Activated T-helper 1 cell treated with anti-CD3 and anti-CD28 coated beads, Interleukin-12 subunit alpha, Interleukin-12 subunit beta, Interleukin-2, Interleukin-4 antibody, amounts not matched to agents 30 ng/mL and 10 ng/mL and 1 ng/mL, durations not matched to agents 14 hours and 24 hours and 36 hours (primary cell): Measurements from ENCODE around the gene ASPN. TPM values are rescaled to one million over a fixed set of nuclear protein-coding genes. Genes with fewer than 3 reads are reported as not detected.
A peak's percentile ranks its signal among the peaks of the same experiment; 100 is the strongest.

ENCODE experiments used
- DNase-seq: peaks from one replicate; pipeline ENCODE4 v3.0.0; 2021; ENCODE audit warnings: low spot score
- H3K27ac Mint-ChIP-seq: one replicate; pipeline ENCODE4 v1.8.0; 2021; ENCODE audit warnings: mild to moderate bottlenecking, mixed read lengths
- H3K27me3 Mint-ChIP-seq: one replicate; pipeline ENCODE4 v1.8.0; 2022; ENCODE audit warnings: mild to moderate bottlenecking, moderate library complexity, mixed read lengths; ENCODE audit not compliant: insufficient read depth
- H3K36me3 Mint-ChIP-seq: one replicate; pipeline ENCODE4 v1.8.0; 2021; ENCODE audit warnings: low read depth, mixed read lengths
- H3K4me1 Mint-ChIP-seq: one replicate; pipeline ENCODE4 v1.8.0; 2021; ENCODE audit warnings: low read depth, mixed read lengths
- H3K4me3 Mint-ChIP-seq: one replicate; pipeline ENCODE4 v1.8.0; 2021; ENCODE audit warnings: mild to moderate bottlenecking, moderate library complexity, mixed read lengths
- H3K9me3 Mint-ChIP-seq: one replicate; pipeline ENCODE4 v1.8.0; 2021; ENCODE audit warnings: mixed read lengths
- intact Hi-C: fragments of 100-400 bp; cut with micrococcal nuclease; formaldehyde crosslinking; loops from one replicate; pipeline ENCODE4 v1.15.1; 2024
- total RNA-seq: library from RNA; stranded (reverse); gene quantifications from 2 replicates; pipeline ENCODE4 v1.2.3, GENCODE V29; 2022

ASPN gene
- total RNA-seq: not detected in 2 replicates

DNA sequence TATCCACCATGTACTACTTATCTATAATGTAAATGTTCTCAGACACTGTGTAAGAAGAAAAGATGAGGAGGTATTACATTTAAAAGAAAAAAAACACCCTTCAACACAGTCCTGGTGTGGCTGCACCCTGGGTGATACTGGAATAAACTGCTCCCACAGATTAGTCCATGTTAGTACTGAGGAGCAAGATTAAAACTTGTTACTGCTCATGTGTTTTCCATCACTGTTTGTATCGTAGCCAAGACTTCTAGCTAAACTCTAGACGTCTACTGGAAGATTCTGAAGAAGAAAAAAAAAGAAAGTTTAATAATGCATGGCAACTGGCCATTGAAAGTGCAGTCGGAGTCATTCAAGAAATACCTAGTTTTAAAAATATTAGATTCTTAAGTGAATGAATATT lies at the start of gene ASPN:
Gene ASPN (minus strand): TSS at position 178 of the 400 bp plus-strand sequence.
- Mint-ChIP-seq H3K4me1 (peaks cover 12% of the 10 kb centered on the region), H3K4me3 (no peak within 1 kb of the TSS), H3K27ac (peak within 1 kb of the TSS; percentile 72), H3K27me3 (no peaks in the 10 kb centered on the region), H3K36me3 (peaks cover 1% of the 10 kb centered on the region), H3K9me3 (no peaks in the 10 kb centered on the region)
- intact Hi-C loops: no loop called here
- no peak for DNase-seq

DNA sequence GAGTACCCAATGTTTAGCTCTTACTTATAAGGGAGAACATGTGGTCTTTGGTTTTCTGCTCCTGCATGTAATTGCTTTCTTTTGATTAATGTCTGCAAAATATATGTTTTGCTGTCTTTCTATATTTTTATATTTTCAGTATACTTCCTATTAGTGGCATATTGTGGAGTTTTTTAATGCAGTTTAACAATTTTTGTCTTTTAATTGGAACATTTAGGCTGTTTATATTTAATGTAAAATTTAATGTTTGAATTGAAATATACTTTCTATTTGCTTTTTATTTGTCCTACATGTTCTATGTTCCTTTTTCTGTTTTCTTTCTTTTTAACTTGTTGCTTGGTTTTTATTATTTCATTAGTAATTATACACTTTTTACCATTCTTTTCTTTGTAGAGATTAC lies 48.6 kb upstream of the ASPN start:
- Mint-ChIP-seq H3K9me3 (no peaks in the 10 kb centered on the region), H3K4me3 (no peak overlapping the region), H3K27ac (no peak overlapping the region), H3K27me3 (no peaks in the 10 kb centered on the region), H3K36me3 (no peaks in the 10 kb centered on the region), H3K4me1 (peaks cover 10% of the 10 kb centered on the region)
- DNase-seq: no peak
- intact Hi-C loops: no loop called here

DNA sequence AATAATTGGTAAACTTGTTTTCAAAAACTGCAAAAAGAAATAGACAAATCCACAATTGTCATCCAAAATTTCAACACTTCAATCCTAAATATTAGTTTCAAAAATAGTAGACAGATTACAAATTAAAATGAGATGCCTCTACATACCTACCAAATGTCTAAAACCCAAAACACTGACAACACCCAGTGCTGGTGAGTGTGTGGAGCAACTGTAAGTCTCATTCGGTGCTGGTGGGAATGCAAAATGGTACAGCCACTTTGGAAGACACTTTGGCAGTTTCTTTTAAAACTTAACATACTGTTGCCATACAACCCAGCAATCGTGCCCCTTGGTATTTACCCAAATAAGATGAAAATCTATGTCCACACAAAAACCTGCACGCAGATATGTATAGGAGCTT lies 46.8 kb upstream of the ASPN start:
- Mint-ChIP-seq H3K27me3 (no peaks in the 10 kb centered on the region), H3K4me3 (no peak overlapping the region)

DNA sequence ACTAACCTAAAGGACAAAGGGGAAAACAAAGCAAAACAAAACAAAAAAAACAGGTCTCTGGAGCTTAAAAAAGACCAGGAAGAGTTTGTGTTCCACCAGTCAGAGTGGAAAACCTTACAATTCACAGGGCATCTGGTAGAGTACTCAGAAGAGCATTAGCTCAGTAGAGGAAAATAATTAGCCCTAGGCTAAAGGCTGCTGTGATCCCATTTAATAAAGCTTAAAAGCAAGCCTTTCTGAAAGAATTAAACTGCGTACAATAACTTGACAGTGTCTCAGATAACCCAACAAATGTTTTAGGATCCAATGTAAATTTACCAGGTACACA lies 46.2 kb upstream of the ASPN start:
- intact Hi-C loops: no loop called here
- H3K27me3 Mint-ChIP-seq: no peaks in the 10 kb centered on the region
- no peaks in the 10 kb centered on the region for H3K36me3 Mint-ChIP-seq
- H3K4me1 Mint-ChIP-seq: no peaks in the 10 kb centered on the region
- DNase-seq: no peak
- H3K9me3 Mint-ChIP-seq: no peaks in the 10 kb centered on the region
- H3K4me3 Mint-ChIP-seq: no peak overlapping the region
- no peak overlapping the region for H3K27ac Mint-ChIP-seq

More for the DNA sequence above, 46.8 kb upstream of the ASPN start:
- Mint-ChIP-seq H3K27ac (no peak overlapping the region), H3K4me1 (peaks cover 2% of the 10 kb centered on the region), H3K9me3 (no peaks in the 10 kb centered on the region), H3K36me3 (no peaks in the 10 kb centered on the region)
- intact Hi-C loops: no loop called here
- no peak for DNase-seq

DNA sequence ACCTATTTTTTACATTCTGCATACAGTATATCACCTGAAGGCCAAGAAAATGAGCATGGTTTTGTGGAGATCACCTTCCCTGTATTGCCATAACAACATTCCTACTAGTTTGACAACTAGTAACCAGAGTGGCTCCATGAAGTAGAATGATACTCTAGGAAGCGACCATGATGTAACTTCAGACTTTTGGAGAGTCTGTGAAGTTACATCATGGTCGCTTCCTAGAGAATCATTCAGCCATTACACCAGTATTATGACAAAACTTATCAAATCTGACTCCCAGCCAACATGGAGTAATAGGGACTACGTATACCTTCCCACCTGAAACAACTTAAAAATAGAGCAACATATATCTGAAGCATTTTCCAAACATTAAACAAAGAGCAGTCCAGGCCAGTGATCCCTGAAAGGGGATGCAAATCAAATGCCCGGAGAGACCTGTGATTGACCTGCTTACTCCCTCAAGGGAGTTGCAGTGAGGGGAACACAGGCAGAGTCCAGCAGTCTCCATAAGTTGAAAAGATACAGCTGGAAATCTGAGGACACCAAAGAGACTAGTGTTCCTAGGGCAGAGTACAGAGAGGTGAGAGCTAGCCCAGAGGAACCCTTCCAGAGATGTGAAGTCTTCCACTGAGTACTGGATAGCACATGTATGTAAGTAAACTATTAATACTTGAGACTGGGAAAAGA lies 45.7 kb upstream of the ASPN start:
- Mint-ChIP-seq H3K27me3 (no peaks in the 10 kb centered on the region), H3K27ac (no peak overlapping the region), H3K4me3 (no peak overlapping the region), H3K36me3 (no peaks in the 10 kb centered on the region), H3K9me3 (no peaks in the 10 kb centered on the region), H3K4me1 (no peaks in the 10 kb centered on the region)
- no peak for DNase-seq
- intact Hi-C loops: no loop called here

DNA sequence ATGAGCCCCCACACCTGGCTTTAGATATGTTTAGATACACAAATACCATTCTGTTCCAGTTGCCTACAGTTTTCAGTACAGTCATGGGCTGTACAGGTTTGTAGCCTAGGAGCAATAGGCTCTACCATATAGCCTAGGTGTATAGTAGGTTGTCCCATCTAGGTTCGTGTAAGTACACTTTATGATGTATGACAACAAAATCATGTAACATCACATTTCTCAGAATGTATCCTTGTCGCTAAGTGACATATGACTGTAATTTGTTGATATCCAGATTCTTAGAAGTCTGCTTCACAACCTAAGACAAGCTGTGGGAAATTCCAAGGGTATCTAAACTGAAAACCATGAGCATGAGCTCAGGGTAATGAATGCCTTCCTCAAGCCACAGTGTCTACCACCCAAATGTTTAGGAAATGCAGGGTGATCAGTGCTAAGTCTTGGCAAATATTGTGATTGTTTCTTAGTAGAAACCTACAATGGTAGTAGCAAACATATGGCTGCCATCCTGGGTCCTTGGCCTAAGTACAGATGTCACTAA lies 45.1 kb upstream of the ASPN start:
- H3K9me3 Mint-ChIP-seq: no peaks in the 10 kb centered on the region
- intact Hi-C loops: no loop called here
- H3K4me1 Mint-ChIP-seq: no peaks in the 10 kb centered on the region
- no peaks in the 10 kb centered on the region for H3K27me3 Mint-ChIP-seq
- H3K27ac Mint-ChIP-seq: no peak overlapping the region
- H3K36me3 Mint-ChIP-seq: no peaks in the 10 kb centered on the region
- H3K4me3 Mint-ChIP-seq: no peak overlapping the region
- no peak for DNase-seq

DNA sequence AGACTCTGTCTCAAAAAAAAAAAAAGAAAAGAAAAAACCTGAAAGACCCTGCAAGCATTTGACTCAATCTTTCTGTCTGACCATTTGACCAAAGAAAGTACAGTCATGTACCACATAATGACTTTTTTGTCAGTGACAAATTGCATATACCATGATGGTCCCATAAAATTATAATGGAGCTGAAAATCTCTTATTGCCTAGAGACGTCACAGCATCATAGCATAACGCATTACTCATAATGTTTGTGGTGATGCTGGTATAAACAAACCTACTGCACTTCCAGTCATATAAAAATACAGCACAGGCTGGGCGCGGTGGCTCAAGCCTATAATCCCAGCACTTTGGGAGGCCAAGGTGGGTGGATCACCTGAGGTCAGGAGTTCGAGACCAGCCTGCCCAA lies 43.0 kb upstream of the ASPN start:
- intact Hi-C loops: no loop called here
- Mint-ChIP-seq H3K27ac (no peak overlapping the region), H3K9me3 (no peaks in the 10 kb centered on the region), H3K36me3 (no peaks in the 10 kb centered on the region), H3K4me3 (no peak overlapping the region), H3K27me3 (no peaks in the 10 kb centered on the region), H3K4me1 (no peaks in the 10 kb centered on the region)
- DNase-seq: no peak

DNA sequence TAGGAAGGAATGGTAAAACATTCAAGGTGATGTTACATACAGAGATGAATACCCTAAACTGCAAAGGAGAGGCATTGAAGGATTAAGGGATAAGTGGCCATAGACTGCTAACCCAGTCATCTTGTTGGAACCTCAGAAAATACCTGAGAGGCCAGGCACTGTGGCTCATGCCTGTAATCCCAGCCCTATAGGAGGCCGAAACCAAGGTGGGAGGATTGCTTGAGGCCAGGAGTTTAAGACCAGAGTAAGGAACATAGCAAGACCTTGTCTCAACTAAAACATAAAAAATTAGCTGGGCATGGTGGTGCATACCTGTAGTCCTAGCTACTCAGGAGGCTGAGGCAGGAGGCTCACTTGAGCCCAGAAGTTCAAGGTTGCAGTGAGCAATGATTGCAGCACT lies 42.6 kb upstream of the ASPN start:
- Mint-ChIP-seq H3K9me3 (no peaks in the 10 kb centered on the region), H3K36me3 (no peaks in the 10 kb centered on the region), H3K4me3 (no peak overlapping the region)

DNA sequence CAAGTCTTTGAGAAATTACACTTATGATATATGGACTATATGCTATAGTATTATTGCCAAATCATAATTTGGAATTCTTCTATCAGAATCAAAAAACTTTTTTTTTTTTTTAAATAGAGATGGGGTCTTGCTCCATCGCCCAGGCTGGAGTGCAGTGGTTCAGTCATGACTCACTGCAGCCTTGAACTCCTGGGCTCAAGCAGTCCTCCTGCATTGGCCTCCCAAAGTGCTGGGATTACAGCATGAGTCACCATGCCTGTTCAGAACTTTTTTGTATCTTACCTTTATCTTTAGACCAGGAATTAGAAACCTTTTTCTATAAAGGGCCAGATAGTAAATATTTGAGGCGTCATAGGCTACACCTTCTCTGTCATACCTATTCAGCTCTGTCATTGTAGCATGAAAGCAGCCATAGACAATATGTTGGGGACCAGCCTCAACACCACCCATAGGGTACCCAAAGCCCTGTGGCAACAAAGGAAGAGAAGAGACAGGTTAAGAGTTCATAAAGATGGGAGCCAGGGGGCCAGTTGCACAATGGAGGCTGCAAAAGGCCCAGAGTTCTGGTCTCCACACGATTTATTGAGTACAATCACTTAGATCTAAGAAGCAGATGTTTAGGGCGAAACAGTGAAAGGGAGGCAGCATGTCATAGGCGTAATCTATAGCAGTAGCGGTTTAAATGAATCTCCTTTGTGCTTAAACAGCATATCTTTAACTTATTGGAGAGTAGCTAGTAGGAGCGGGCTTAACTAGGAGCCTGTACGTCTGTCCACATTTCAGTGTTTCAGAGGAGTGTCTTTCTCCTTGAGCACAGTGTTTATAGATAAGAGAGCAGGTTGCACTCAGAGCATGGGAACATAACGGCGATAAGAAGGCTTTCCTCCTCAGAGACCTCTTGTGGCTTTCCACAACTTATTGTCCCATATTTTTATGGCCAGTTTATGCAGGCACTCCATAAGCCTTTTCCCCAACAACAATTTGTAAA lies 41.0 kb upstream of the ASPN start:
- Mint-ChIP-seq H3K4me3 (no peak overlapping the region), H3K36me3 (no peaks in the 10 kb centered on the region), H3K27ac (no peak overlapping the region), H3K4me1 (no peaks in the 10 kb centered on the region), H3K27me3 (no peaks in the 10 kb centered on the region), H3K9me3 (no peaks in the 10 kb centered on the region)
- intact Hi-C loops: no loop called here
- DNase-seq: no peak

More for the DNA sequence above, 42.6 kb upstream of the ASPN start:
- DNase-seq: no peak
- H3K27me3 Mint-ChIP-seq: no peaks in the 10 kb centered on the region
- H3K27ac Mint-ChIP-seq: no peak overlapping the region
- no peaks in the 10 kb centered on the region for H3K4me1 Mint-ChIP-seq
- intact Hi-C loops: no loop called here

DNA sequence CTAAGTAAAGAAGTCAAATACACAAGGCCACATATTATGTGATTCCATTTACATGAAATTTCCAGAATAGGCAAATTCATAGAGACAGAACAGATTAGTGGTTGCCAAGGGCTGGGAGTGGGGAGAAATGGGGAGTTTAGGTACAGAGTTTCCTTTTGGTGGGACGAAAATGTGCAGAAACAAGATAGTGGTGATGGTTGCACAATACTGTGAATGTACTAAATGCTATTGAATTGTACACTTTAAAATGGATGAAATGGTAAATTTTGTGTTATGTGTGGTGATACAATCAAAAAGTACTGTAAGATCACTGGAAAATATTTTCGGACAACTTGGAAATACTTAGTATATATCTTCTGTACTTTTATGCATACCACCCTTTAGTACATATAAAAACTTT lies 38.5 kb upstream of the ASPN start:
- Mint-ChIP-seq H3K4me1 (no peaks in the 10 kb centered on the region), H3K4me3 (no peak overlapping the region), H3K27ac (no peak overlapping the region), H3K9me3 (no peaks in the 10 kb centered on the region), H3K27me3 (no peaks in the 10 kb centered on the region), H3K36me3 (no peaks in the 10 kb centered on the region)
- no peak for DNase-seq
- intact Hi-C loops: no loop called here

DNA sequence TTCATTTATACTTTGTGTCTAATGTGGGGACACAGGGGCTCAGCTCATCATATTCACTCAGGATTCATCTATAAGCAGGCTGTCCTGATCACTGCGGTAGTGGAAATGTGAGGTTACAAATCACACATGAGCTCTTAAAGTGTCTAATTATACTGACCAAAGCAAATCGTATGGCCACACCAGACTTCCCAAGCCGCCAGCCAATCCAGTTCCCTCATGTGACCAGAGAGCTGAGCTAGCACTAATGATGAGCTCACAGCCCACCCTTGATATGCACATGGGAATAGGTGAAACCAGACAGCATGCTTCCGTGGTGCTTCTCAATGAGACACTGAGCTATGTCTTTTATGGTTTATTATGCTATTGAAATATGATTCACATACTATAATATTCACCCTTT lies 35.9 kb upstream of the ASPN start:
- DNase-seq: no peak
- Mint-ChIP-seq H3K9me3 (no peaks in the 10 kb centered on the region), H3K27ac (no peak overlapping the region), H3K4me1 (no peaks in the 10 kb centered on the region), H3K27me3 (no peaks in the 10 kb centered on the region), H3K4me3 (no peak overlapping the region), H3K36me3 (no peaks in the 10 kb centered on the region)
- intact Hi-C loops: no loop called here

DNA sequence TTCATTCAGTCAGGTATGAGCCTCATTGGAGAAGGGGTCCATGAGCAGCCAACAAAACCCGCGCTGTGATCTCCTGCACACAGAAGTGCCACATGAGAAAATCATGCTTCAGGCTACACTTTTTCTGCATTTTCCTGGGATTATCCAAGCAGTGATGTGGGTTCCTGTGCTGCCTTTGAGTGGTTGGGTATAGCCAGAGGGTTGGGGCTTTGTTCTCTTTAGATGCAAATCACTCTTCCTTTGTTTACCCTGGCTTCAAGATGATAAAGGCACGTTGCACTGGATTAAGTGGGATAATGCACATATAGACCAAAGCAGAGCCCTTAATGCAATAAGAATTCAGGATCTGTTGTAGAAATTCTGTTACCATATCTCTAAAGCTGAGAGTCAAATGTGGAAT lies 34.7 kb upstream of the ASPN start:
- Mint-ChIP-seq H3K27ac (no peak overlapping the region), H3K4me1 (no peaks in the 10 kb centered on the region), H3K36me3 (no peaks in the 10 kb centered on the region), H3K4me3 (no peak overlapping the region), H3K9me3 (no peaks in the 10 kb centered on the region), H3K27me3 (no peaks in the 10 kb centered on the region)
- intact Hi-C loops: no loop called here
- no peak for DNase-seq

DNA sequence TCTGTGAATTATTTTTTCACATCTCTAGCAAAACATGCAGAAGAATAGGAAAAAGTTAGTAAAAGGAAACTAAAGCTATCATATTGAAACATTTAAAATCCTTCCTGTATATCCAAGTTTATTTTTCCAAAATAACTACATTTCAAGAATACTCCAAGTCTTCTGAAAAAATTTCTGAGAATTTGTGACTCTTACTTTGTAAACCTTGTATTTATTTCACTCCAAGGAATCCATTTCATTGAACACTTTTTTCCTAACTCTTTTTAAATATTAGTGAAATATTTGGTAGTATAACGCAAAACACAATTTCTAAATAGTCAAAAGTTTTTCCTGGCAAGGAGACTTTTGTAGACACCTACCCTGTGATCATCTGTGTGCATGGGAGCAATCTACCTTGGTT lies 34.2 kb upstream of the ASPN start:
- Mint-ChIP-seq H3K4me3 (no peak overlapping the region), H3K27me3 (no peaks in the 10 kb centered on the region), H3K27ac (no peak overlapping the region), H3K4me1 (no peaks in the 10 kb centered on the region), H3K9me3 (no peaks in the 10 kb centered on the region), H3K36me3 (no peaks in the 10 kb centered on the region)
- intact Hi-C loops: no loop called here
- DNase-seq: no peak
